GM18868 (cell line): ENCODE measurements around the gene CD7.

Experiments used
- ATAC-seq: cut with Tn5 transposase; IDR thresholded peaks from one replicate; pipeline ENCODE4 v1.9.1; 2021; ENCODE audit warnings: mild to moderate bottlenecking, moderate library complexity; ENCODE audit not compliant: unreplicated experiment

Gene CD7

GRCh38 chr17:82329683-82330321 is 12.4 kb upstream of the CD7 start:
- no peak for ATAC-seq

DNA sequence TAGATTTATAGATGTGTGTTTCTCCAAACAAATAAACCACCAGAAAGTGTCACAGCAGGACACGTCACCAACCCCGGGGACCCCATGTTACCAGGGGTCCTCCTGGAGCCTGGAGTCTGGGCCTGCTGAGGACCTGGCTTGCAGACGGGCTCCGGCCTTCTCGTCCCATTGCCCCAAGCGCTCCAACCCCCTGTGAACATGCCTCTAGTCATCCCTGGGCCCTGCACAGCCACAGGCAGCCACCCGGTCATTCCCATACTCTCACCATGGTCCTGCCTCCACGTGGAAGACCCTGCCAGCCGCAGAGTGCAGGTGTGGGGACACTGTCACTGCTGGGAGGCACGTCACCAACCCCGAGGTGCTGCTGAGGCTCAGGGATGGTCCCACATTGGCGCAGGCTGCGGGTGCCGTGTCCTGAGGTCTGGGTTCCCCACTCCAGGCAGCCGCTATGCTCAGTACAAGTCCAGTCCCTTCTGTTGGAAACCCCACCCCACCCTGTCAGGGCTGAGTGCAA is 11.6 kb upstream of the CD7 start:
- no peak for ATAC-seq

DNA sequence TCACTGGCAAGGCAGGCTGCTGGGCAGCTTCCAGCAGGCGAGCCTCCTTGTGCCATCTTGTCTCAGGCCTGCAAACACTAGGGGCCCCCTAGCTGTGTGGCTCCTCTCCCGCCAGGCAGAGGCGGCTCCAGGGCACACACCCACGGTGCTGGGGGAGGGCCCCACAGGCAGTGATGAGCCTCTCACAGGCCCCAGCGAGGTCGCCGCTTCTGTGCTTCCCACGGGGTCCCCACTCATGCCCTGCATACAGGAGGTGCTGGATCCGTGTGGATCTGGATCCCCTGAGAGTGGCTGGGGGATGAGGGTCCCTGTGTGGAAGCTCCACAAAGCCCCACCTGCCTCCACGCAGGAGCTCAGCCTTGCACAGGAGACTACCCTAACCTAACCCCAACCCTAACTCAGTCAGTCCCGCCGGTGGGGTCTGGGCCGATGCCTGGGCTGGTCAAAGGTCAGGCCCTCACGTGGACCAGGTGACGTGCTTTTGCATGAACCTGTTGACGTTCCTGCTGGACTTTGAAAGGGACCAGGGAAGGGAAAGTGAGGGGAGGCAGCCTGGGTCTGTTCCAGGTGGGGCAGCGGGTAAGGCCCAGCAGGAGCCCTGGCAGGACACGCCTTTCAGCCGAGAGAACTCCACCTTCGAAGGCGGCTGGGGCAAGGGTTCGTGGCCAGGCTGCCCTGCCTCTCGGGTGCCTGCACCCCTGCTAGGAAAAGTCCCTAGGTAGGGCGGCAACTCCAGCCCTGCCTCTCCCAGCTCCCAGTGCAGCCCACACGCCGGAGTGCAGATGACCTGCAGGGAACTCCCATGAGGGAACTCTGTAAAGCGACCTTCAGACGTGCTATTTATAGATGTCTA is 11.0 kb upstream of the CD7 start:
- no peak for ATAC-seq

- no peak for ATAC-seq
Observed at GRCh38 chr17:82327757-82328140, 10.3 kb upstream of the CD7 start.

DNA sequence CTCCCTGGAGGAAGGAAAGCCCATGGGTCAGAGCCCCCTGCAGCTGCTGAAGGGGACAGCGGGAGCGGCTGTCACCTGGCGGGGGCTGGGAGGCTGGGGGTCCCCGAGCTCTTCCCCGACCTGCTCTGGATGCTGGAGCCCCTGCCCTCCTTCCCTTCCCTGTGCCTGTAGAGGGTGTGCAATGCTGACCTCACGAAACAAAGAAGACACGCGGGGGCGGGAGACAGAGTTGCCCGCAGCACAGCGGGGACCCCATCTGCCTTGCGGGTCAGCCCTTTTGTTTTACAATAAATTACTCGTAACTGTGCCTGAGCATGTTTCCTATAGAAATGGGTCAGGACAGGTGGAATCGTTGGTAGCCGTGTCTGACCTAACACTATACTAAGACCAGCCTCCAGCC is 9.9 kb upstream of the CD7 start:
- no peak for ATAC-seq

- ATAC-seq, result no peak
Observed at GRCh38 chr17:82325286-82326180, 8.1 kb upstream of the CD7 start.

DNA sequence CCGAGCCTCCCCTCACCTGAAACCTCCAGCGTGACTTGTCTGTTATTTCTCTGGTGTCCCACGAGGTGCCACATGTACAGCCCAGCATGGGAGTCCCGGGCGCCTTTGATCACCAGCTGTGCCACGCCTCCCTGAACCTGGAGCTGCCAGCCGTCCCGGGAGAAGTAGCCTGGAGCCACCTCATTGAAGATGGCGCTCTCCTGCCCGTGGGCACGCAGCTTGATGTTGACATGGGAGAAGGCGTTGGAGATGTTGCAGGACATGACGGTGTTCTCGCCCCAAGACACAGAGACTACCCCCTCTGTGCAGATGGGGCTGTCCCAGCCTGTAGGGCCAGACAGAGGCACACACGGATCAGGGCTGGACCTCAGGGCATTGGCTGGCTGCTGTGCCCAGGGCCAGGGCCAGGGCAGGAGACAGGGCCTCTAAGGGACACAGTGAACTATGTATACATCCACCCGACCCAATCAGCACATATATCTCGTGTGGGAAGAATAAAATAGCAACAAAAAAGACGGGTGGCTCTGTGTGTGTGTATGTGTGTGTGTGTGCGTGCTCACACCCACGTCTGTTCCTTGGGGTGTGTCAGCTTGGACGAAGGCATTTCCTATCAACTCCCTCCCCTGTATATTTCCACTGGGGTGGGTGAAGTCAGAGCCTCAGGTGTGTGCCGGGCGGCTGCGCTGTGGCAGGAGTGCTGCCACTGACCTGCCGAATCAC is 7.3 kb upstream of the CD7 start:
- no peak for ATAC-seq

- no peak for ATAC-seq
Observed at GRCh38 chr17:82323514-82324234, 6.3 kb upstream of the CD7 start.

DNA sequence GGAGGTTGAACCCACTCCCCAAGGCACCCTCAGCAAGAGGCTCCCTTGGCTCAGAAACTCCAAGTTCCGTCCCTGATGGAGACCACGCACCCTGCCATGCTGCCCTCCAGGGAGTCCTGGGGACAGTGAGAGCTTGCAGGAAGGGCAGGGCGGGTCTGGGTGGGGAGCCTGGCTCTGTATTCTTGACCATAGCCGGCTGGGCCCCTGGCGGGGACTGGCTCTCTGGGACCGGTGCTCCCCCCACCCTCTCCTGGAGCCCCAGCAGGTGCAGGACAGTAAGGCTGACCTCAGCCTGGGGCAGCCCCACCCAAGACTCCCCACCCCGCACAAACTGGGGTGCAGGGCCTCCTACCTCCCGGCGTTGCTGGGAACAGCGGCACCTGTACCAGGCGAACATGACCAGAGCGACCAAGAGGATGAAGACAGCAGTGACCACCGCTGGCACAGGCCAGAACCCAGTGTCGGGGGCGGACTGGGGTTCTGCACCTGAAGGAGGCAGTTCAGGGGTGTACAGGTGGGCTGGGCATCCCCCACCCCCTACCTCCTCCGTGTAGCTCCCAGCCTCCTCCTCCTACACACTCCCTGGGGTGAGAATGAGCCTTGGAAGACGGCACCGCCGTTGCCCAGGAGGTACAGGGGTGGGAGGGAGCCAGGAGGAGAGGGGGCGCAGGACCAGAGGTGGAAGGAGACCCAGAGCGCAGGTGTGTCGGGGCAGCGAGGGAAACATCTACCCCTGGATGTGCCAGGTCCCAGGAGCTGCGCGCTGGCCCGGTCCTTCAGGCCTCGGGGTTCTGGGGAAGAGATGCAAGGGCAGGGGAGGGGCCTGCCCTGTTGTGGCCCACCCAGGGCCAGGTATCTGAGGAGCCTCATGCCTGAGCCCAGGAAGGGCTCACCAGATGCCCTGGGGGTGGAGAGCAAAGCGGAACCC is 5.4 kb upstream of the CD7 start:
- ATAC-seq, result no peak

DNA sequence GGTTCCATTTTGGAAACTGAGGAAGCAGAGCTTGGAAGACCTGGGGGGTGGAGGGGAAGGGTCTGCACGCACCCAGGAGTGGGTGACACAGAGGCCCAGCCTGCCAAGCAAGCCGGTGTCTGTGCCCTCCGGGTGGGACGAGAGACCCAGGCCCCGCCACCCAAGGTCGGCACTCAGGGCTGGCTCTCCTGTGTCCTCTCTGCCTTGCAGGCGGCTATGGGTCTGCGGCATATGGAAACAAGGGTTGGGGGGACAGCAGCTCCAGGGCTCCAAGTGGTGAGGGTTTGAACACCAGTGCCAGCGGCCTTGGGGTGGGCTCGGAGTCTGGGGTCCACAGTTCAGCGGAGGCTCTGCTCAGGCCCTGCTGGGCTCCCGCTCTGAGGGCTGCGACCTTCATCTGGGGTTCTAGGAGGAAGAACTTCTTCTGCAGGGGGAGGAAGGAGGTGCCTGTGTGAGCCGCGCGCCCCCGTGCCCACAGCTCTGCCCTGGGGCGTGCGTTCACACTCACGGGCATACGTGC is 4.6 kb upstream of the CD7 start:
- no peak for ATAC-seq

- no peak for ATAC-seq
Observed at GRCh38 chr17:82320956-82321927, 3.8 kb upstream of the CD7 start.

DNA sequence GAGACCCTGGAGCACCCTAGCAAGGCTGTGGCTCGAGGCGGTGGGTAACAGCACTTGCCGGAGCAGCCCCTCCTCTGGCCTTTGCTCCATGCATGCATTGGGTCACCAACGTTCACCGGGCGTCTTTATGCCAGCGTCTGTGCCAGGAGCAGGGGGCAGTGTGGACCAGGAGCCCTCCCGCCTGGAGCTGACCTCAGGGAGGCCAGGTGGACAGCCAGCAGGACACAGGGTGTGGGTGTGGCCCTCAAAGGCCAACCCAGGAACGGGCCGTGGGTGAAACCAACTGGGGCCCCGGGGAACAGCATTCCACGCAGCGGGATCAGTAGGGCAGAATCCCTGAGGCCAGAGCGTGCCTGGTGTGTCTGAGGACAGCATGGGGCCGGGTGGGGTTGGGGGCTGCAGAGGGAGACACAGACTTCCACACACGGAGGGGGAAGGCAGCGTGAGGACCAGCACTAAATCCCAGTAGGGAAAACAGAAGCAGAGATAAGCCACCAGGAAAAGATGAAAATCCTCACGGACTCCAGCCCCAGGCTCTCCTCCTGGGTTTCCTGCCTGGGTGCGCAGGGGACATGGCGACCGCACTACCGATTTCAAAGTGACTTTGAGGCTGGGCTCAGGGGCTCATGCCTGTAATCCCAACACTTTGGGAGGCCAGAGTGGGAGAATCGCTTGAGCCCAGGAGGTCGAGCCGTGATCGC is 2.9 kb upstream of the CD7 start:
- ATAC-seq, result no peak

GRCh38 chr17:82319619-82320062 is 2.2 kb upstream of the CD7 start:
- ATAC-seq, result no peak

DNA sequence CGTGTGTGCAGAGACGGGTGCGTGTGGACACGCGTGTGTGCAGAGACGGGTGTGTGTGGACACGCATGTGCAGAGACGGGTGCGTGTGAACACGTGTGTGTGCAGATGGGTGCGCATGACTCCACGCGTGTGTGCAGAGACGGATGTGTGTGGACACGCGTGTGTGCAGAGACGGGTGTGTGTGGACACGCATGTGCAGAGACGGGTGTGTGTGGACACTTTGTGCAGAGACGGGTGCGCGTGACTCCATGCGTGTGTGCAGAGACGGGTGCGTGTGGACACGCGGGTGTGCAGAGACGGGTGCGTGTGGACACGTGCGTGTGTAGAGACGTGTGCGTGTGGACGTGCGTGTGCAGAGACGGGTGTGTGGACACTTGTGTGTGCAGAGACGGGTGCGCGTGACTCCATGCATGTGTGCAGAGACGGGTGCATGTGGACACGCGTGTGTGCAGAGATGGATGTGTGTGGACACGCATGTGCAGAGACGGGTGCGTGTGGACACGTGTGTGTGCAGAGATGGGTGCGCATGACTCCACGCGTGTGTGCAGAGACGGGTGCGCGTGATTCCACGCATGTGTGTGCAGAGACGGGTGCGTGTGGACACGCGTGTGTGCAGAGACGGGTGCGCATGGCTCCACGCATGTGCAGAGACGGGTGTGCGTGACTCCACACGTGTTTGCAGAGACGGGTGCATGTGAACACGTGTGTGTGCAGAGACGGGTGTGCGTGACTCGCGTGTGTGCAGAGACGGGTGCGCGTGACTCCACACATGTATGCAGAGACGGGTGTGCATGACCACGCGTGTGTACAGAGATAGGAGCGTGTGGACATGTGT is 1.6 kb upstream of the CD7 start:
- ATAC-seq, result no peak

GRCh38 chr17:82318169-82318498 is 726 bp upstream of the CD7 start:
- ATAC-seq, result no peak
